Measurements from ENCODE around the gene HYAL1. TPM values are rescaled to one million over a fixed set of nuclear protein-coding genes. Genes with fewer than 3 reads are reported as not detected.

The HYAL1 gene
- total RNA-seq, 1 donor: 2.6 TPM

DNA sequence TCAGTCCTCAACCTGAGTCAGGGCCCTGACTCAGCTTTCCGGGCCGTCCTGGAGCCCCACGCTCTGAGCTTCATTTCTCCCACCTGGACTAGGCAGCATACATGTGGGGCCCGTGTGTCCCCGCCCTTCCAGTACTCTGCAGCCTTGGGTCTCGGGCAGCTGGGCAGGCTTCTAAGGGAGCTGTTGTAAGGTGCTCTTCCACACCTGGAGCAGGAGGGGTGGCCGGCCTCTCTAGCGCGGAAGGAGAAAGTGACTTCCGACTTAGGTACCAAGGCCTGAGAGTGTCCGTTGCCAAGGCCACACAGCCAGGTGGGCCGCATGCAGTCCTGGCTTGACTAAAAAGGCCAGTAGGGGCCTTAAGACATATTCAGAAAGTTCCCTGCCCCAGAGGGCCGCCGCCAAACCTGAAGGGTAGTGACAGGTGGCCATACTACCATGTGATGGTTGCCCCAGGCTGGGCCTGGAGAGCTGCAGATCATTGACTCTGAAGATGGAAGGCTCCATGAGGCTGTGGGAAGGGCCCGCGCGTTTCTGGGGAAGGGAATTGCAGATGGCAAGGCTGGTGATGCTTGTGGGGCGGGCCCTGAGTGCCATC, 43.8 kb downstream of the HYAL1 start:
- TF ChIP-seq, protein P1, sequence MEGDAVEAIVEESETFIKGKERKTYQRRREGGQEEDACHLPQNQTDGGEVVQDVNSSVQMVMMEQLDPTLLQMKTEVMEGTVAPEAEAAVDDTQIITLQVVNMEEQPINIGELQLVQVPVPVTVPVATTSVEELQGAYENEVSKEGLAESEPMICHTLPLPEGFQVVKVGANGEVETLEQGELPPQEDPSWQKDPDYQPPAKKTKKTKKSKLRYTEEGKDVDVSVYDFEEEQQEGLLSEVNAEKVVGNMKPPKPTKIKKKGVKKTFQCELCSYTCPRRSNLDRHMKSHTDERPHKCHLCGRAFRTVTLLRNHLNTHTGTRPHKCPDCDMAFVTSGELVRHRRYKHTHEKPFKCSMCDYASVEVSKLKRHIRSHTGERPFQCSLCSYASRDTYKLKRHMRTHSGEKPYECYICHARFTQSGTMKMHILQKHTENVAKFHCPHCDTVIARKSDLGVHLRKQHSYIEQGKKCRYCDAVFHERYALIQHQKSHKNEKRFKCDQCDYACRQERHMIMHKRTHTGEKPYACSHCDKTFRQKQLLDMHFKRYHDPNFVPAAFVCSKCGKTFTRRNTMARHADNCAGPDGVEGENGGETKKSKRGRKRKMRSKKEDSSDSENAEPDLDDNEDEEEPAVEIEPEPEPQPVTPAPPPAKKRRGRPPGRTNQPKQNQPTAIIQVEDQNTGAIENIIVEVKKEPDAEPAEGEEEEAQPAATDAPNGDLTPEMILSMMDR (IDR thresholded peaks at IDR 0.05; ENCODE audit: insufficient read depth, low read depth, low read length): no peak
- H3K4me3 ChIP-seq (ENCODE audit: low read depth, low read length): no peak overlapping the region

DNA sequence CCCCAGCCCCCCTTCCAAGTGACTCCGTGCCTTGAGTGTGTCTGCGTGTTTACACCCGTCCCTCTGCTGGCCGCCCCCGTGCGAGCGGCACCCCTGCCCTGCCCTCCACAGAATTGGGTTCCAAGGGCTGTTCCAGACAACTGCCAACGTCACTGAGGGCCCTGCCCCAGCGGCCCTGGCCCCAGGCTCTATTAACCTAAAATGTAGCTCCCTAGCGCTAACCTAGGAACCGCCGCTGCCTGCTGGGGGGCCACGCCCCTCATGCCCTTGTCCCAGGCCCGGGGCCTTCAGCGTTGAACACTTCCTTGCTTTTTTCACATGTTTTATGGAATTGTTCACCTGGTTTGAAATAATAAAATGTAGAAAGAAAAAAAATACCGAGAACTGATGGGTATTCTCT, 44.4 kb downstream of the HYAL1 start:
- TF ChIP-seq, protein P1 (IDR thresholded peaks at IDR 0.05; ENCODE audit: insufficient read depth, low read depth, low read length): no peak
- no peak for DNase-seq (ENCODE audit: low read depth)
- H3K4me3 ChIP-seq (ENCODE audit: low read depth, low read length): no peak overlapping the region

More for the DNA sequence above, 43.8 kb downstream of the HYAL1 start:
- no peak for DNase-seq (ENCODE audit: low read depth)

DNA sequence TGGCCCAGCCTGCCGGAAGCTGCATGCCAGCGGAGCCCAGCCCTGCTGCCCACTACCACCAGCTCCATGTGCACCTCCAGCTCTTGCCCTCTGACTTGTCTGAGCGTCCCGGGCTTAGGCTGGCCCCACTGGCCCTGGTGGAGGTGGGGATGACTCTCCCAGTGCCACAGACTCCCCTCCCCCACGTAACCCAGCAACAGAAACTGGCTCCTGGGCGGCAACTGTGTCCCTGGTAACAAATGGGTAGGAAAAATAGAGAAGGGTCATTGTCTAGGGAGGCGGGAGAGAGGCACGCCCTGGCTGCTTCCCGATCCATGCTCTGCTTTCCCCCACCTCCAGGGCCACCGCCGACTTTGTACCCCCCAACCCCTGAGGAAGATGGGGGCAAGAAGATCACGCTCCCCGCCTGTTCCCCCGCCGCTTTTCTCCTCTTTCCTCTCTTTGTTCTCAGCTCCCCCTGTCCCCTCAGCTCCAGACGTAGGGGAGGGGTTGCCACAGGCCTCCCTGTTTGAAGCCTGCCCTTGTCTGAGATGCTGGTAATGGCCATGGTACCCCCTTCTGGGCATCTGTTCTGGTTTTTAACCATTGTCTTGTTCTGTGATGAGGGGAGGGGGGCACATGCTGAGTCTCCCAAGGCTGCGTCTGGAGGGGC, 45.2 kb downstream of the HYAL1 start:
- H3K4me3 ChIP-seq (ENCODE audit: low read depth, low read length): no peak overlapping the region
- DNase-seq (ENCODE audit: low read depth): no peak
- TF ChIP-seq, protein P1 (IDR thresholded peaks at IDR 0.05; ENCODE audit: insufficient read depth, low read depth, low read length): no peak

DNA sequence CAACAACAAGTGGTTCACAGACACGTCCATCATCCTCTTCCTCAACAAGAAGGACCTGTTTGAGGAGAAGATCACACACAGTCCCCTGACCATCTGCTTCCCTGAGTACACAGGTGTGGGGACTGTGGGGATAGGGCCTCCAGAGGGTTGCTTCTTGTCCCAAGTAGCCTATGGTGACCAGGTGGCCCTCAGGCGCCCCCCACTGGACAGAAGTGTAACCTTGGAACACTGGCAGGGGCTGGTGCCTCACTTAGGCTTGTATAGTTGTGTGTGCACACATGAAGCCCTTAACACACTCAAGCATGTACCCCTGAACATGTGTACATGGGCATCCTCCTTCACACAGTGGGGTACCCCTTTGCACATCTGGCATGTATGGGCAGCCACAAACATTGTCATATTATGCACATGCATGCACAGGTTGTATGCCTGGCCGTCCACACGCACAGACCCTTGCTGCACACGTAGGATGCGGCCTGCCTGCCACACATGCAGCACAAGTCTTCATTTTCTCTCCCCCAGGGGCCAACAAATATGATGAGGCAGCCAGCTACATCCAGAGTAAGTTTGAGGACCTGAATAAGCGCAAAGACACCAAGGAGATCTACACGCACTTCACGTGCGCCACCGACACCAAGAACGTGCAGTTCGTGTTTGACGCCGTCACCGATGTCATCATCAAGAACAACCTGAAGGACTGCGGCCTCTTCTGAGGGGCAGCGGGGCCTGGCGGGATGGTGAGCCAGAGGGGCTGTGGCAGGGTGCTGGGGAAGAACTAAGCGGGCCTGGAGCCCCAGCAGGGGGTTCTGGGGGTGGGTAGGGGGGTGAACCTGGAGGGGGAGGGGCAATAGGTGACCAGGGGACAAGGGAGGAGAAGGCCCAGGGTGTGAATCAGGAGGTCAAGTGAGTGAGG, 46.1 kb downstream of the HYAL1 start:
- no peak overlapping the region for H3K4me3 ChIP-seq (ENCODE audit: low read depth, low read length)
- TF ChIP-seq, protein P1 (IDR thresholded peaks at IDR 0.05; ENCODE audit: insufficient read depth, low read depth, low read length): peak; percentile 67
- peak; percentile 42 for DNase-seq (ENCODE audit: low read depth)

DNA sequence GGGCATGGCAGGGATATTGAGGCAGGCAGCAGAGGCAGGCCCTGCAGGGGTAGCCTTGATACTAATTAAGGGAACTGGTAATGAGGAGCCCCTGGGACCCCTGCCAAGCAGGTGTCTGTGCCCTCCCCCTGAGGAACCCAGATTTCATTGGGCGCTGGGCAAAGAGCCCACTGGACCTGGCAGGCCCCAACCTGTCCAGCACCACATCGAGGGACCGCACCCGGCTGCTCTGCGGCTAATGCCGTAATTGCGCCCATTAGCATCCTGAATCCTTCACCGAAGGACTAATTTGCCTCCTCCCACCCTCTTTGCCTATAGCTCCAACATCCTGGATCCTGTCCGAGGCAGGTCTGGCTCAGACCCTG, 48.1 kb downstream of the HYAL1 start:
- no peak for DNase-seq (ENCODE audit: low read depth)
- TF ChIP-seq, protein P1 (IDR thresholded peaks at IDR 0.05; ENCODE audit: insufficient read depth, low read depth, low read length): no peak
- no peak overlapping the region for H3K4me3 ChIP-seq (ENCODE audit: low read depth, low read length)

DNA sequence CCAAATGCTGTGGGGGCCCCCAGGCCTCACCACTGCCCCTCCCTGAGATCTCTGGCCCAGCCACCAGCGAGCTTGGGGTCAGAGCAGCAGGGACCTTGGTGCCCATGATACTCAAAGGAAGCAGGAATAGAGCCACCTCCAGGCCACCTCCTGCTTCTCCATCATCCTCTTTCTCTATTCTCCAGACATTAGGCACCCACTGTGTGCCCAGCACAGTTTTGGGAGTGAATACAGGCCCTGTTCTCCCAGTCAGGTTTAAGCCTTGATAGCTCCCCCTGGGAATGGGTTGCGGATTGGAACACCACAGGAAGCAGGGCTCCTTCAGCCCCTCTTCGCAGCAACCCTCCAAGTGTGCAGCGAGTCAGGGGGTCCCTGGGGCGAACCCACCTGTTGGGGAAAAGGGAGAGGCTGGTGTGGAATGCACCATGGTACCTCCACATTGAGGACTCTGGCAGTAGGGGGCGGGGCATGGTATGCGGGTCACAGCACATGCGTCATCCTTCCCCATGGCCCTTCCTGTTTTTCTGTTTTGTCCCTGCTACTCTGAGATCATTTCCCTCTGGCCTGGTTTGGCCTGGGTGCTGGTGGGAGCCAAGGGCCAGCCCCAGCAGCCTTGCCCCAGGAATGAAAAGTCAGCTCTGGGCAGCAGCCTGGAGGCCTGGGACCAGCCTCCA, 48.7 kb downstream of the HYAL1 start:
- TF ChIP-seq, protein P1 (IDR thresholded peaks at IDR 0.05; ENCODE audit: insufficient read depth, low read depth, low read length): no peak
- H3K4me3 ChIP-seq (ENCODE audit: low read depth, low read length): no peak overlapping the region
- peak; percentile 42 for DNase-seq (ENCODE audit: low read depth)
